ENCODE results near the gene CERCAM.
"Not testable (repeated sequence)": the region's sequence is repeated elsewhere in the genome, so short reads cannot be mapped to it uniquely, and the experiment has no call there.

The CERCAM gene

DNA sequence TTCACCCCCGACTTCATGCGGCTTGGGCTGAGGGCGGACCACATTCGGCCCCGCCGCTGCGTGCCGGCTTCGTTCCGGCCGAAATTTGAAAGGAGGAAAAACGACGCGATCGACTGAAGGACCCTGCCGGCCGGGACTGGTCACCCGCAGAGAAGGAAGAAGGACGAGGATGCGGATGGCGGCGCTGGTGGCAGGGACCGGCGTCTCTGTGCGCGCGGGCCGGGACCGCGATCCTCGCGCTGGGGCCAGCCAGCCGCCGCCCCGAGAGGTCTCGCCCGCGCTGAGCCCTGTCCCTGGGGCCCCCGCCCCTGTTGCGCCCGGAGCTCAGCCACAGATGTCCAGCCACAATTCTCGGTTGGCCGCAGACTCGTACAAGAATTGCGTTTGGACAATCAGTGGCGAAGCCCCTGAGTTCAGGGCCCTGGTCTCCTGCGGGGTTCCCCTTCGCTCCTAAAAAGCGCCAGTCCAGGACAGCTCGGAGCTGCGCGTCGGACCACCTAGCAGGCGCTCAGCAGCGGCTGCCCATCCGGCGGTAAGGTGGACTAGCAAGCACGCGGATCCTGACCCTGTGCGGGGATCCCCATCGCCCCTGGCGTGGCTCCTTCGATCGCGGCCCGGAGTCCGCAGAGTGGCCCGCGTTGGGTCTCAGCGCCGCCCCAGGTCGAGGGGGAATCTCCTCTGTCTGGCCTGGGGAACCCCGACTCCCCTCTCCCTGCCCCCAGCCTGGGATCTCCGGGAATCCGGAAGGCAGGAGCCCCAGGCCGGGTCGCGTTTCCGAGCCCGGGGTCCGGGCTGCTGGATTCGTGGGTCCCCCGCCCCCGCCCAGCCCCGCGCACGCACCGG lies 28.1 kb upstream of the CERCAM start:
- H3K27ac ChIP-seq, result no peak overlapping the region
- H3K4me3 ChIP-seq, result no peak overlapping the region

DNA sequence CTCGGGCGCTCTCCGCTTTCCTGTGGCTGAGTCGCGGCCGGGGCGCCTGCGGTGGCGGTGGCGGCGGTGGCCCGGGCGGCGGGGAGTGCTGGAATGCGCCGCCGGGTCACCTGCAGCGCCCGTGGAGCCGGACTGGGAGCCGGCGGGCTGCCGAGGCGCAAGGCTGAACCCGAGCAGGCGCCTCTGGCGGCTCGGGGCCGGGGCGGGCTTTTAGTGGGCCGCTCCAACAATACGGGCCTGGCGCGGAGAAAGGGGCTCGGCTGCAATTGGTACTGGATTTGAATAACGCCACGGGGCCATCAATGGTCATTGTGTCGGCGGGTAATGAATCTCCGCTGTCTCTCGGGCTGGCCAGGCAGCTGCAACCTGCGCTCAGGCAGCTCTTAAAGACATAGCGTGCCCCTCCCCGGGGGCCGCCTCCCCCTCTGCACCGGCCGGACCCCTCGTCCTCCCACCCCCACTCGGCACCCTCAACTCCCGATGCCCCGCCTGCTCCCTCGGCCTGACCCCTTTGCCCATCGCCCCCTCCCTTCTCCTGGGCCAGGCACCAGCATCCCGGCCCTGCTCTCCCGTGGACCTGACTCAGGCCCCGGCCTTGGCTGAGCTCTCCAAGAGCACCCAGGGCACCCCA lies 27.4 kb upstream of the CERCAM start:
- Histone ChIP-seq H3K4me3 (no peak overlapping the region), H3K27ac (no peak overlapping the region)

DNA sequence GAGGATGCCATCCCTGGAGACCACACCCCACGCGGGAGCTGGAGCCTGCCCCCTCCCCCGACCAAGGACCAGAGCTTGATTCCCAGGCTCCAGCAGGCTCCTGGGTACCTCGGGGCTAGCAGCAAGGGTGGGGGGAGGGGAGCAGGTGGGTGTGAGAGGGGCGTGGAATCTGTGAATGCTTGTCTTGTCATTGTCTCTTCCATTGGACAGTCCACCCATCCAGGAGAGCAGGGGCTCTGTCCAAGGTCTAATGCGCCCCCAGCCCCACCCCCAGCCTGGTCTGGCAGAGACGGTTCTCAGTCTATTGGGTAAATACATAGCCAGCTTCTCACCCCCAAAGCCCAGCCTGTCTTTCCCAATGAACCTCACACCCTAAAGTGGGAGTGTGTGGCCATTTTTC lies 26.7 kb upstream of the CERCAM start:
- no peak overlapping the region for H3K27ac ChIP-seq
- H3K4me3 ChIP-seq, result no peak overlapping the region

DNA sequence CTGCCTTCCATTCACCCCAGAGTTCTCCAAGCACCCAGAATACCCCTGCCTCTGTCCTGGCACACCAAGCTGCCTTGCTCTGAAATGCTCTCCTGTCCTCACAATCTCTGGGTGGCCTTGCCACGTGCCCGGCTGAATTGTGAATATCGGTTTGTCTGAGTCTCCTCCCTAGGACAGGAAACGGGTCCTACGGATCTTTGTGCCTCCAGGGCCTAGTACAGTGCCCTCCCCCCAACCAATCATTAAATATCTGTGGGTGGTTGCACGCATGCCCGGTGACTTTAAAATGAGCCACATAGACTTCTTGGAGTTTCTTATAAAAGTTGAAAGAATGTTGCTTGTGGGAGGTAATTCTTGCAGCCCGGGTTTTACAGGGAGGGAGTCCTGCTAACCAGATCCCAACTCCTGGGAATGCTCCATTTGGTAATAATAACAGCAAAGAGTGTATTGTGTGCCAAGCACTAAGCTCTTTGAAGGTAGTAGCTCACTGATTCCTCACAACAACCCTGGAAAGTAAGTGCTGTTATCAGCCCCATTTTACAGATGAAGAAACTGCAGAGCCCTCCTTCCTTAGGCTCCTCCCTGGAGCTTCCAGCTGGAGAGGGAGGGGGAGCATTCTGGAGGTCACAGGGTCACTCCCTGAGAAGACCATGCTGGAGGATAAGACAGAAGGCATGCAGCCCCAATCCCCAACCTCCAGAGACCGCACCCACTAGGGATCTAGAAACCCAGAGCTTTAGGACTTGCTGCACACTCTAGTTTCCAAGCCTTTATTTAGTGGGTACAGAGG lies 26.1 kb upstream of the CERCAM start:
- H3K27ac ChIP-seq, result no peak overlapping the region
- no peak overlapping the region for H3K4me3 ChIP-seq

DNA sequence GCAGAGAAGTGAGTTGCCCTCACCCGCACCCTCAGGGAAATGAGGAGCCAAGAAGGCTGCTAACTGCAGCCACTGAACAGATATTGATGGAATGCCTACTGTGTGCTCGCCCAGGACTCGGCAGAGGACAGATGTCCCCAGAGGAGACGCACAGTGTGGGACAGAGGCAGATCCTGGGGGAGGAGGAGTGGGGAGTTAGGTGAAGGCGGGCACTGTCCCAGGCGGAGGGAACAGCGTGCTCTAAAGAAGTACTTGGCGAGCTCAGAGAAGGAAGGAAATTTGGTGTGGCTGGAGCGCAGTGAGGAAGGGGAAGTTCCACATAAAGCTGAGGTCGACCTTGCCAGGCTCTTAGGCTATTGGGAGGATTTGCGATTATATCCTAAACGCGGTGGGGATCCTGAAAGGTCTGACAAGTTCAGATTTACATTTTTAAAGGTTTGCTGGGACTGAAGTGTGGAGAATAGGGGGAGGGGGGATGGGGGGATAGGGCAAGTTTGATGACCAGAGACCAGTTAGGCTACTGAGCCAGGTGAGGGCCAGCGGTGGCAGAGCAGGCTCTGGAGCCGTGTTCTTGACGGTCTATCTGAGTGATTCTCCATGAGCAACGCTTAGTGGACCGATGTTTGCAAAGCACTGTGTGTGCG lies 23.6 kb upstream of the CERCAM start:
- H3K27ac ChIP-seq, result peak overlapping the region in 1 of 21 experiments; percentile 30
- no peak overlapping the region for H3K4me3 ChIP-seq

DNA sequence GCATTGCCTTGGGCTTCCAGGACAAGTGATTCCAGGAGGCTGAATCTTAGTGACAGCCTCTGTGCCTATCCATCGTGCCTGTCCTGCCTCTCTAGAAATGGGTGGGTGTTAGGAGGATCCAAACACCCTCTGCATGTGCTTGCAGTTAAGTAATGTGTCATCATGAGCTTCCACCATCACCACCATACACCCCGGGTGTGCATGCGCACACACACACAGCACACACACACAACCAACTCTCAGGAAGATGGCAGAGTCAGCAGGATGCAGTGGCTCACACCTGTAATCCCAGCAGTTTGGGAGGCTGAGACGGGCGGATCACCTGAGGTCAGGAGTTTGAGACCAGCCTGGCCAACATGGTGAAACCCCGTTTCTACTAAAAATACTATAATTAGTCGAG lies 22.8 kb upstream of the CERCAM start:
- H3K4me3 ChIP-seq, result no peak overlapping the region
- no peak overlapping the region for H3K27ac ChIP-seq

DNA sequence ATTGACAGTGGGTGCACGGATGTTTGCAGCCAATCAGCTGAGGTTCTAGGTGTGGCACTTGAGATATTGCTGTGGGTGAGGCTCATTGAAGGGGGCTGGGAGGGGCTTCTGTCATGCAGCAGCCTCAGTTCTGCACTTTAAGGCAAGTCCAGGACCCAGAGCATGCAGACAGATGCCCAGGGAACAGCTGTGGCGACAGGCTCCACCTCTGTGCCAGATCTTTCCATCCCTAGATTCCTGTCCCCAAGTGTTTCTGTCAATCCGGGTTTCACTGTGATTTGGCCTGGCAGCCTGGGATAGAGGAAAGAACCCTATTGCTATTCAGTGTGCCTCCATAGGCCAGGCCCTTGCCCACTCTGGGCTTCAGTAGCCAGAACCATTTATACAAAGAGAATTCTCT lies 20.8 kb upstream of the CERCAM start:
- no peak overlapping the region for H3K27ac ChIP-seq
- H3K4me3 ChIP-seq, result no peak overlapping the region

DNA sequence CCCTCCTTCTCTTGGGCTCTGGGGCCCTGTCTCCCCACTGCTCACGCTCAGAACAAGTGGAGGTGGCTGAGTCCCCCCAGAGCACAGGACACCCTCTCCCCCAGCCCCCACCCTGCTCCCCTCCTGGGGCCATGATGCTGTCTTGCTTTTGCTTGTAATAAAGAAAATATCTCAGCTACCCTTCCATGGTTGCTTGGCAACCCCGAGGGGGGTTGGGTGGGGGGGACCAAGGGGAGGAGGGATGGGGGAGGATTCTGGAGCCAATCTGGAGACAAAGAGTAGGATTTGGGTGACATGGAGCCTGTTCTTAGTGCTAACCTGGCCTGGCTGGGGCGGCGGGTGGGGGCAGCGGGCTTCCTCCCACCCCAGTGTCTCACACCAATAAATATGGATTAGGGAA lies 16.1 kb upstream of the CERCAM start:
- H3K27ac ChIP-seq, result no peak overlapping the region
- H3K4me3 ChIP-seq, result no peak overlapping the region

DNA sequence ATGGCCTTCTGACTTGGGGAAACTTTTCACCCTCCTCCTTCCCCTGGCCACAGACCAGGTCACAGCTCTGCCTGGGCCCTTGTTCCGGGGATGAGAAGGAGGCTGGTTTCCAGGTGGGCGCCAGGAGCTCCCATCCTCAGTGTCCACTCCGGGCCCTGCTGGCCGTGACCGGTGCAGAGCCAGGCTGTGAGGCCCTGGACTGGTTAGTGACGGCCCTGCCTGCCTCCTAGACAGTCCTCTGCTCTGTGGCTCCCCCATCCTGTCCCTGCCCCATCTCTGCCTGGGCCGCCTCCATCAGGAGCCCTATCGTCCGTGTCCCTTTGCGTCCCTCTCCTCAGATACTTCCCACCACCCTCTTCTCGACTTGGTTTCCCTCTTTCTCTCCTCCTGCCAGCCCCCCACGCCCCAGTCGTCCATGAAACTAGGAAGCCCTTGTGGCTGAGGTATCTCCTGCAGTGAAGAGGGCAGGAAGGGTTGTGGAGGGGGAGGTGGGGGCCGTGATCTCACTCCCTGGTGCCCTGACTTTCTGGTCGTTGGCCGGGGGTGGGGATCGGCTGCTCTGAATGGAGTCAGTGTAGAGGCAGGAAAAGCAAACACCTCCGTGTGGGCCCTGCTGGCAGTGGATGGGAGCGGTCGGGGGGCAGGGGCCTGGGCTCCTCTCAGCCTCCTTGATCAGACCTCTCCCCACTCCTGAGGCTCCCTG lies 15.4 kb upstream of the CERCAM start:
- no peak overlapping the region for H3K27ac ChIP-seq
- H3K4me3 ChIP-seq, result no peak overlapping the region

DNA sequence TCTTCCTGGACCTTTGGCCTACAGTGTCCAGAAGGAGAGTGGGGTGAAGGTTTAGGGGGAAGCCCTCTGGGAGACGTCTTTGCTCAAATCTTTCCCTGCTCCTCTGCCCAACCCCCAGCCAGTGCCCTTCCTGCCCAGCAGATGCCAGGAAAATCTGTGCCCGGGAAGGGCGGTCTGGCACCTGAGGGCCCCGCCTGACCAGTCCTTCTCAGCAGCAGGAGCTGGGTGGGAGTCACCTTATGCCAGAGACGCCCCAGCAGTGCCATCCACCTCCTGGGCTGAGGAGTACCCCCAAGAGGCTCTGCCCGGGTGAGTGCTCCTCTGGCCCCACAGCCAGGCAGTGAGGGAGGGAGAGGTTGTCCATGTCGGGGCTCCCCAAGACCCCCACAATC lies 14.9 kb upstream of the CERCAM start:
- Histone ChIP-seq H3K4me3 (no peak overlapping the region), H3K27ac (peak overlapping the region in 1 of 21 experiments; percentile 18)

DNA sequence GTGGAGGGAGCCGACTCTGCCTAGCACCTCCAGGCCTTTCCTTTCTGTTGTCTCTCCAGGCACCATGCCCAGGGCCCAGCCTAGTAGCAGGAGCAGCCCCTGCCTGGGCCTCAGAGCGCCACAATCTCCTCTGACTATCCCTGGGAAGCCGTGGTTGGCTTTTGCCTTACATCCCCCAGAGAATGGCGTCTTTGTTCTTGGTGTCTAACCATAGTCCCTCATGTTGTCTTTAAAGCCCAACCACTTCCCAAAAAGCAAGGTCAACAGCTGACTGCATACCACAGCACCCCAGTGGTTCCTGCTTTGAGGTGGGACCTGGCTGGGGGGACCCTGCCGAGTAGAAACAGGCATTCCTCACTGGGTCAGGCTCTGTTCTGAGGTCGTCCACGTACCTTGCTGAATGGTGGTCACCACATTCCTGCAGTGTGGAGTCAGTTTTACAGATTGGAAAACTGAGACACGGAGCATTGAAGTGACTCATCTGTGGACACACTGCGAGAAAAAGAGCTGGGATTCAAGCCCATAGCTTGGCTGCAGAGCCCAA lies 13.7 kb upstream of the CERCAM start:
- no peak overlapping the region for H3K27ac ChIP-seq
- H3K4me3 ChIP-seq, result no peak overlapping the region

DNA sequence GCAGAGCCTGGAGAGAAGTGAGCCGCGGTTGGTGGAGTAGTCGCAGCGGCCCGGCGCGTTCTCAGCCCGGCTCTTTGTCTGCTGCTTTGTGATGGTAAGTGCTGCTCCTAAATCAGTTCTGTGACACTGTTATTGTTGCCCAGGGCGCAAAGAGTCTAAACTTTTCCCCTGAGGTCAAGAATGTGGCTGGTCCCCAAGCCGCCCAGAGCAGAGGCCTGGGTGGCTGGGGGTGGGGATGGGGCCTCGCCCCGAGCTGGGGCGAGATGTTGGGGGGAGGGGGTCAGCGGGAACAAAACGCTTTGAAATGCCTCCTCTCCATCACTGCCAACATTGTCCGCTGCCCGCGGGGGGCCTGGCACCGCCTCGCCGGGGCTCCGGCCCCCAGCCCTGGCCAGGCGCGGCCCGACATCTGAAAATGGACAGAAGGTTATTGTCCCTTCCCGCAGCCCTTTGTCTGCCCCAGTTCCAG lies 11.7 kb upstream of the CERCAM start:
- H3K27ac ChIP-seq, result no peak overlapping the region
- H3K4me3 ChIP-seq, result no peak overlapping the region

DNA sequence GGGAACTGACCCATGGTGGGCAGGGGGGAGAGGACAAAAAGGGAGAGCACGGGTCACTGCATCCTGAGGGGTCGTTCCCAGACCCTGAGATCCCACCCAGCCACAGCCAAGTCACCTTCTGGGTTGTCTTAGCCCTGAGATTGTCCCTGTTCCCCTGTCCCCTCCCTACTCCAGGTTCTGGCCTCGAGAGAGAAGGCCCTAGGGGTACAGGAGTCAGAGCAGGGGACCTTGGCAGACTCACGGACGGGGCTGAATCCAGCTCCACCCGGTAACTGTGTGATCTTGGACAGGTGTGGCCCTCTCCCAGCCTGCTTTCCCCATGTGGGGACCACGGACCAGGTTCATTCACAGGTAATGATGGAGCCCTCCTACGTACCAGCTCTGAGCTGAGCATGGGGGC lies 11.2 kb upstream of the CERCAM start:
- no peak overlapping the region for H3K4me3 ChIP-seq
- no peak overlapping the region for H3K27ac ChIP-seq

DNA sequence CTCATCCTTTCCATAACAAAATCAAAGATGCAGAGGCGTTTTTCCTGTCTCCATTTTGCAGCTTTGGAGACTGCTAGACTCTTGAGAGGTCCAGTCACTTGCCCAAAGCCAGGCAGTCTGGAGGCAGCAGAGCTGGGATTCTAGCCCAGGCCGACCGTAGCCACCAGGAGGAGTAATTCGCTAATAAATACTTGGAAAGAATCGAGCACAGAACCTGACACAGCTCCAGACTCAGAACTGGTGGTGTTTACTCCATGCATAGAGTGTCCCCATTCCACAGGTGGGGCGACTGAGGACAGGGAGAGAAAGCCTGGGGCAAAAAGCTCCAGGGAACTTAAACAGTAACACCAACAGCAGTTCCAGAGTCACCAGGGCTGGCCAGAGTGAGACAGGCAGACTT lies 10.7 kb upstream of the CERCAM start:
- H3K4me3 ChIP-seq, result no peak overlapping the region
- H3K27ac ChIP-seq, result no peak overlapping the region

DNA sequence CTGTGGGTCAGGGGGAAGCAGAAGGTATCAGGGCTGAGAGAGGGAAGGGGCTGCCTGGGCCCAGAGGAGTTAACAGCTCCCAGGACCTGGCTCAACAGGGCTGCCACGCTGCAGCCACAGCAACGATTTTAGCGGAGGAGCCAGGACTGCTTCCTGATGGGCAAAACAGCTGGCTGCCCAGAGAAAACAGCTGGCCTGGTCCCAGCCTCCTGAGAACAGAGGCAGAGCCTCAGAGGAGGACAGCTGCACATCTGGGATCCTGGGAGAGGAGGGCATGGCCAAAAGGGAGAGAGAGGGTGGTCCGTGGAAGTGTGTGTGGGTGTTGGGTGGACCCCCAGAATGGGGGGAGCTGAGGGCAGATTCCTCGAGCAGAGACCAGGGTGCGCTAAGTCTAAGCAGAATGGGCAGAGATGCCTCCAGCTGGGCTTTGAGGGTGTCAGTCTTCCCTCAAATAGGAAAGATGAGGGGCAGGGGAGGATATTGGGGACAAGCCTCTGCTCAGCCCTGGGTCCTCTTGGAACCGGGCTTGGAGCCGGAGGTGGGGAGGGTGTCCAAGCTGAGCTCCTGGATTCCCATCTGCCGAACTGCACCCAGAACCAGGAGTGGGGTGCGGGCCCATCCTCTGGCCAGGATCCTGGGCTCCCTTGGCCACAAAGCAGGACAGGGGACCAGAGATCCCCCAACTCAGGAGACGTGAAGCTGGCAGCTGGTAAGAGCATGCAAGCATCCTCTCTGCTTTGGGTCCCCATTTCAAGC lies 9.1 kb upstream of the CERCAM start:
- Histone ChIP-seq H3K27ac (no peak overlapping the region), H3K4me3 (no peak overlapping the region)

DNA sequence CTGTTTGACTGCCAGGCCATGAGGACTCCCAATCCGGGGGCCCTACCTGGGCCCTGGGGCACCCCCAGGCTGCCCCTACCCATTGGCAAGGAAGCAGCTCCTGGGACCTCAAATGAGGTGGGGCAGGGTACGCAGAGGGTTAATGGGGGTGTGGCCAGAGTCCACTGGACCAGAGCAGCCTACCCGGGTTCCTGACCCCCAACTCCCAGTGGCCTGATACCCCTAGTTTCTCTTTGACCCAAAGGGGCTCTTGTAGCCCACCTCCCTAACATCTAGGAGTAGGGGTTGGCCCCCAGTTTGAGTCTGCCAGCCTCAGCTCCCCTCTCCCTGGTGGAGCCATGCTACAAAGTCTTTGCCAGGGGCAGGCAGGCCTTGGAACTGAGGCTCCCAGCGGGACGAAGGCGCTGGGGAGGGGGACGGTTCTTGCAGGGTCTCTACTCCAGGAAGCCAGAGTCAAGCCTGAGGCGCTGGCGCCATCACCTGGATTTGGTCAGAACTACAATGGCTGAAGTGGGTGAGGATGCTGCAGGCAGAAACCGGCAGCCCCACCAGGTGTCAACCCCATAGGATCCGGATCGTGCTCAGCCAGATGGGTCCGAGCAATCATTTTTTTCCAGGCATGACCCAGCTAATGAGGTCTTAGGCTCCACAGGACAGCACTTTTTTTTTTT lies 8.4 kb upstream of the CERCAM start:
- H3K4me3 ChIP-seq, result no peak overlapping the region
- H3K27ac ChIP-seq, result no peak overlapping the region

DNA sequence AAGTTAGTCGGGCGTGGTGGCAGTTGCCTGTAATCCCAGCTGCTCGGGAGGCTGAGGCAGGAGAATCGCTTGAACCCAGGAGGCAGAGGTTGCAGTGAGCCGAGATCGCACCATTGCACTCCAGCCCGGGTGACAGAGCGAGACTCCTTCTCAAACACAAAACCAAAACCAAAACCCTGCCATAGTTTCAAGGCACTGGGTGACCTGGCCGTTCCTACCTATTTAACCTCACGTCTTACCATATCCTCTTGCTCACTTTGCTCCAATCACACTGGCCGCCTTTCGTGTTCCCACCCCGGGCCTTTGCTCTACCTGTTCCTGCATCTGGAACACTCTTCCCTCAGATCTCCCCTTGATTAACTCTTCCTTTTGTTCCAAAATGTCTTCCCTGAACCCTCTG lies 6.9 kb upstream of the CERCAM start:
- not testable (repeated sequence) for H3K27ac ChIP-seq, H3K4me3 ChIP-seq

DNA sequence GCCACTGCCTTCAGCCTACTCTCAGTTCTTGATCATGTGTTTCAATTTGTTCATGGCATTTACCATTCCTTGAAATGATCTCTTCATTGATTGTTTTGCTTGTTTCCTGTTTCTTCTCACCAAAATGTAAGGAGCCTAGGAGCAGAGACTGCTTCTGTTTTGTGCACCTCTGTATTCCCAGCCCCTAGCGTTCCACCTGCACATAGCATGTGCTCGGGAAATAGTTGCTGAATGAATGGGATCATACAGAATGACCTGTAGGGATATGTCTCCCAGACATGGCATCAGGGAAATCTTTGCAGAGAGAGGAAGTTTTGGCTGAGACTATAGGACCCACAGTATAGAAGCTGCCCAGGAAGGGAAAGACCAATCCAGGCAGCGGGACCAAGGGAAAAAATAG lies 6.2 kb upstream of the CERCAM start:
- no peak overlapping the region for H3K27ac ChIP-seq

More for the DNA sequence above, 6.2 kb upstream of the CERCAM start:
- no peak overlapping the region for H3K4me3 ChIP-seq
